HCEC 1CT (cell line): ENCODE data around the gene CCDC88A.
"Not testable (repeated sequence)": the region's sequence is repeated elsewhere in the genome, so short reads cannot be mapped to it uniquely, and the experiment has no call there.

Experiments used
- DNase-seq: peaks from one replicate; pipeline ENCODE4 v3.0.0-alpha.2; 2017

CCDC88A gene, protein sequence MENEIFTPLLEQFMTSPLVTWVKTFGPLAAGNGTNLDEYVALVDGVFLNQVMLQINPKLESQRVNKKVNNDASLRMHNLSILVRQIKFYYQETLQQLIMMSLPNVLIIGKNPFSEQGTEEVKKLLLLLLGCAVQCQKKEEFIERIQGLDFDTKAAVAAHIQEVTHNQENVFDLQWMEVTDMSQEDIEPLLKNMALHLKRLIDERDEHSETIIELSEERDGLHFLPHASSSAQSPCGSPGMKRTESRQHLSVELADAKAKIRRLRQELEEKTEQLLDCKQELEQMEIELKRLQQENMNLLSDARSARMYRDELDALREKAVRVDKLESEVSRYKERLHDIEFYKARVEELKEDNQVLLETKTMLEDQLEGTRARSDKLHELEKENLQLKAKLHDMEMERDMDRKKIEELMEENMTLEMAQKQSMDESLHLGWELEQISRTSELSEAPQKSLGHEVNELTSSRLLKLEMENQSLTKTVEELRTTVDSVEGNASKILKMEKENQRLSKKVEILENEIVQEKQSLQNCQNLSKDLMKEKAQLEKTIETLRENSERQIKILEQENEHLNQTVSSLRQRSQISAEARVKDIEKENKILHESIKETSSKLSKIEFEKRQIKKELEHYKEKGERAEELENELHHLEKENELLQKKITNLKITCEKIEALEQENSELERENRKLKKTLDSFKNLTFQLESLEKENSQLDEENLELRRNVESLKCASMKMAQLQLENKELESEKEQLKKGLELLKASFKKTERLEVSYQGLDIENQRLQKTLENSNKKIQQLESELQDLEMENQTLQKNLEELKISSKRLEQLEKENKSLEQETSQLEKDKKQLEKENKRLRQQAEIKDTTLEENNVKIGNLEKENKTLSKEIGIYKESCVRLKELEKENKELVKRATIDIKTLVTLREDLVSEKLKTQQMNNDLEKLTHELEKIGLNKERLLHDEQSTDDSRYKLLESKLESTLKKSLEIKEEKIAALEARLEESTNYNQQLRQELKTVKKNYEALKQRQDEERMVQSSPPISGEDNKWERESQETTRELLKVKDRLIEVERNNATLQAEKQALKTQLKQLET (N-terminal part only)

DNA sequence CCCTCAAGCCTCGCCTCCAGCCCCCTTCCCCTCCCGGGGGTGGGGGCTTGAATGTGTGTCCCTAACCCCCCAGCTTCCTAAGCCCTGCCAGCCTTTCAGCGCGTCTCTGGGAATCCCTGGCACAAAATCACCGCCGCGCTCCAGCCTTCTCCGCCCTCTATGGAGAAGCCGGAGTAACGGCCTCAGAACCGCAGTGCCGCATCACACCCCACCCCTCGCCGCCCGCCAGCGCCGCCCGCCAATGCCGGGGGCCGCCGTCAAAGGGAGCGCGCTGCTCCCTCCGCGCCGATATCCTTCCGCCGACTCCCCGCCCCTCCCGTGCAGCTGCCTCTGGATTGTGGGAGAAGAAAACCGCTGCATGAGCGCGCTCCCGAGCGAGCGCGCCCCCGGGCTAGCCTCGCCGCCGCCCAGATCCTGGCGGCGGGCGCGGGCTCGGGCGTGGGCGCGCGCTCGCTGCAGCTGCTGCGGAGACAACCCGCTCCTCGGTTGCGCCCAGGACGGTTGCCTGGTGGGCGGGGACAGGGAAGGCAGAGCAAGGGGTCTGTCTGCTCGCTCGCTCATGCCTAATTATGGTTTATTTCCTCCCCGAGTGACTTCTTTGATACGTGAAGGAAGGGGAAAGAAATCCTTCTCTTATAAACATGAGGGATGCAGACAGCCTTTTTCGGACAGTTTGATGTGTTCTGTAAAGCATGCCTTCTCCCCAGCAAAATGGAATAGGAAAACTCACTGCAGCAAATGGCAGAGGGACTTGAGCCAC lies at the start of gene CCDC88A:
CCDC88A (minus strand) TSS at position 178 of the 760 bp plus-strand sequence. CDS start 777 bp downstream, outside the sequence.
- DNase-seq = peak; percentile 98

DNA sequence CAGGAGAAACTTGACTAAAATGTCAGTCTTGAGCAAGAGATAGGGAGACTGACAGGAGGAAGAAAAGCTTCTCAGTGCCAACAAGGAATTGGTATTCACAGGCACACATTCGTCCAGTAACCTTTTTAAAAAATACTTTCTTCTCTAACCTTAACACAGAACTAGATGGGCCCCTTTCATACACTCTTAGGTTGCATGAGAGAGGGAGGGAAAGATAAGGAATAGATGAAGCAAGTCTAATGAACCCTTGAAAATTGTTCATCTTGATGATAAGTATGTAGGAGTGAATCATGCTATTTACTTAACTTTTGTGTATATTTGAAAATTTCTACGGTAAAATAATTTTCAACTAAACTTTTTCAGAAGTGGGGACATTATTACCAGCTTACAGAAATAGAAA lies 42.0 kb upstream of the CCDC88A start:
- DNase-seq = no peak

DNA sequence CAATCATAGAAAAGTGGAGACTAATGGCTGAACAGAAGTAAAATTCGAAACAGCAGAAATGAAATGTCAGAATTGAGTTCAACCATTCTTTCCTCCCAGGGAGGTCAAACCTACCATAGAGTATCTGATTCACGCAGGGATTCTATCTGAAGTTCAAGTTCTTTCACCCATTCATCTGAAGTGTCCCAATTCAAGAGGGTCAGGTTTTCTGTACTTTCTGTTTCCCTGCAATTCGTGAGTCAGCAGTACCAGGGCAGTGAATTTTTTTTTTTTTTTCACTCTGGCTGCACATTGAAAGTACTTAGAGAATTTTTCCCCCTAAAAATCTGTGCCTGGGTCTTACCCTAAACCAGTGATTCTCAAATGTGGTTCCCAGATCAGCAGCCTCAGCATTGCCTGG lies 40.9 kb upstream of the CCDC88A start:
- DNase-seq = peak; percentile 34

DNA sequence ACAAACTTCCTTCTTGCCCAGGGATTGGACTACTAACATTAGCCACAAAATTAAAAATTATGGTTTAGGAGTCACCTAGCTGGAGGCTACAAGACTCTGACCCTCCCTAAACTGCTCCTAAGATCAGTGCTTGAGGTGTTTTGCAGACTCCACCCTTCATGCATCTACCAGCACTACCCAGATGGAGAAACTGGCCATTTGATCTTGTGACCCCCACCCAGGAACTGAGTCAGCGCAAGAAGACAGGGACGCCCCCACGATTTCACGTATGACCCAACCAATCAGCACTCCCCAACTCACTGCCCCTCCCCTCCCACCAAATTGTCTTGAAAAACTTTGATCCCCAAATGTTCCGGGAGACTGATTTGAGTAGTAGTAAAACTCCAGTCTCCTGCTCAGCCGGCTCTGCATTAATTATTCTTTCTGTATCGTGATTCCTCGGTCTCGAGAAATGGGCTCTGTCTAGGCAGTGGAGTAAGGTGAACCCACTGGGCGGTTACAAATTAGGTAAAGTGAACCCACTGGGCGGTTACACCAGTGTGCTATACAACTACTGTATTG lies 40.1 kb upstream of the CCDC88A start:
- DNase-seq = no peak

DNA sequence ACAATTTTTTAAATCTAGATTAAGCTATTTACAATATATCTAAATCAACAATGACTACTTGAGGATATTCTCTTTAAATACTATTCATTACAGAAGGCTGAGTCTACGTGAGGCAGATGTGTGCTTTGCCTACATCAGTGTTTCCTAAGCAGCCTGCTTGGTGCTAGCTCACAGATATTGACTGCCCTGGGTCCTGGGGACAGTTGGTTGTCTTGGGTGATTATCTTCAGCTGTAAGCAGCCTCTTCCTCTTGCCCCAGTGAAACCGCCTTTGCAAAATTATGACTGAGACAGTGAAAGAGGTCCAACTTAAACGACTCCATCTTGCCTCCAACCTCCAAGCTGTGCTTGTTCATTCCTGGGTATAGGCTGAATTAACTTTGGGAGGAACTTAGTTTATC lies 39.6 kb upstream of the CCDC88A start:
- no peak for DNase-seq

DNA sequence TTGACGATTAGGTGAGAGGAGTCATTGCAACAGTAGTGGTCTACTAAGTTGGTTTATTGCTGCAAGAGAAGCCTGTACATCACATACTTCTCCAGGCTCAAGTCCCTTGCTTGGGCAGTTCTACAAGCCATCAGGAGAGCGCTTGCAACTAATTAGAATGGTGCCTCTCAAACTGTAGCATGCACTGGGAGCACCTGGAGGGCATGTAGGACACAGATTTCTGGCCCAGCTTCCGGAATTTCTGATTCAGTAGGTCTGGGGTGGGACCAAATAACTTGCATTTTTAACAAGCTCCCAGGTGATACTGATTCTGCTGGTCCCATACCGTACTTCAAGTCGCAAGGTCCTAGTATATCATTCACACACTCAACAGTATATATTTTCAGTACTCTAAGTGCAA lies 34.5 kb upstream of the CCDC88A start:
- DNase-seq = no peak

DNA sequence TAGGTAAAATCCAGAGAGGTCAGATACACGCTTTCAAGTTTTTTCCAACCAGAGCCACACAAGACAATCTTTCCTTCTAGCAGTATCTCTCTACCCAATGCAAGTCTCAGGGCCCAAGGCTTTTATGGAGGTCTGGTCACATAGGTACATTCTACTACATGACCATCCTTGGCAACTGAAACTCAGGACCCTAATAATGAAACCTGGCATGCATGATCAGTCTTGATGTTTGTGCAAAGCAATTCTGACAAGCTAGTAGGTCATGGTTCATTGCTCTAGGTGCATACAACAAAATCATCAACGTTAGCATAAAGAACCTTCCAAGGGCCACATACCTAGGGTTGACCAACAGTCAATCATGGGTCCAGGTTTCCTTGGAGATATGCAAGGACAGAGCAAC lies 33.2 kb upstream of the CCDC88A start:
- DNase-seq = no peak

DNA sequence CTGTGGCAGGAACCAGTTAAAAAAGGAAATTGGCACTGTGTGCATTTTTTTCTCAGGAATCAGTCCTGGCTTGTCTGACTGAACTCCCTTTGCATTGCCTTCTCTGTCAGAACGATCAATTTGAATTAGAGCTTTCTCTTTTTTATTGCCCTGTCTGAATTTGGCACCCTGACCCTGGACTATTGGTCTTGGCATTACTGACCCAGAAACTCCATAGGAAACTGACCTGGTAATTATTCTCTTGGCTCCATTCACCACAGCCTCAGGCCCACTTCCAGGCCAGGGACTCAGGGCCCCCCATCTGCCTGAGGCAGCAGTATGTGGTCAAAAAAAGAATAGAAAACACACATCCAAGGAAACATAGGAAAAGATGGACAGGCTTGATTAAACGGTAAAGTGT lies 32.0 kb upstream of the CCDC88A start:
- DNase-seq = no peak

DNA sequence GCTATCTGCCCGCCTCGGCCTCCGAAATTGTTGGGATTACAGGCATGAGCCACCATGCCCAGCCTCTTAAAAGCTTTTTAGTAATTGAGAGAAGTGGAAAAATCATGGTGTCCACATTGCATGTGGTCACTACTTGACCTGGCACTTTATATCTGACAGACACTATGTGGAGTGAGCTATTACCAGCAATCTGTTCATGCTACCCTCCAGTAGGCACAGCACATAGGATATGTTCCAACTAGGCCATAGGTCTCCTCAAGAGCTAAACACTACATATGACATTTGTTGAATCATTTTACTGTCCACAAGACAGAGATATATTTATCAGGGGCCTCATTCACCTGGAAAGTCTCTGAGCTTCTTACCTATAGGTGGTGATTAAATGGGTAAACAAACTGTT lies 30.4 kb upstream of the CCDC88A start:
- not testable (repeated sequence) for DNase-seq

DNA sequence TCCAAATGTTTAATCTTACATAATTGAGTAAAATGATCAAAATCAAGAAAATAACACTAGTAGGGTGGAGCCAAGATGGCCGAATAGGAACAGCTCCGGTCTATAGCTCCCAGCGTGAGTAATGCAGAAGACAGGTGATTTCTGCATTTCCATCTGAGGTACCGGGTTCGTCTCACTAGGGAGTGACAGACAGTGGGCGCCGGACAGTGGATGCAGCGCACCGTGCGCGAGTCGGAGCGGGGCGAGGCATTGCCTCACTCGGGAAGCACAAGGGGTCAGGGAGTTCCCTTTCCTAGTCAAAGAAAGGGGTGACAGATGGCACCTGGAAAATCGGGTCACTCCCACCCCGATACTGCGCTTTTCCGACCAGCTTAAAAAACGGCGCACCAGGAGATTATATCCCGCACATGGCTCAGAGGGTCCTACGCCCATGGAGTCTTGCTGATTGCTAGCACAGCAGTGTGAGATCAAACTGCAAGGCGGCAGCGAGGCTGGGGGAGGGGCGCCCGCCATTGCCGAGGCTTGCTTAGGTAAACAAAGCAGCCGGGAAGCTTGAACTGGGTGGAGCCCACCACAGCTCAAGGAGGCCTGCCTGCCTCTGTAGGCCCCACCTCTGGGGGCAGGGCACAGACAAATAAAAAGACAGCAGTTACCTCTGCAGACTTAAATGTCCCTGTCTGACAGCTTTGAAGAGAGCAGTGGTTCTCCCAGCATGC lies 22.5 kb upstream of the CCDC88A start:
- not testable (repeated sequence) for DNase-seq

DNA sequence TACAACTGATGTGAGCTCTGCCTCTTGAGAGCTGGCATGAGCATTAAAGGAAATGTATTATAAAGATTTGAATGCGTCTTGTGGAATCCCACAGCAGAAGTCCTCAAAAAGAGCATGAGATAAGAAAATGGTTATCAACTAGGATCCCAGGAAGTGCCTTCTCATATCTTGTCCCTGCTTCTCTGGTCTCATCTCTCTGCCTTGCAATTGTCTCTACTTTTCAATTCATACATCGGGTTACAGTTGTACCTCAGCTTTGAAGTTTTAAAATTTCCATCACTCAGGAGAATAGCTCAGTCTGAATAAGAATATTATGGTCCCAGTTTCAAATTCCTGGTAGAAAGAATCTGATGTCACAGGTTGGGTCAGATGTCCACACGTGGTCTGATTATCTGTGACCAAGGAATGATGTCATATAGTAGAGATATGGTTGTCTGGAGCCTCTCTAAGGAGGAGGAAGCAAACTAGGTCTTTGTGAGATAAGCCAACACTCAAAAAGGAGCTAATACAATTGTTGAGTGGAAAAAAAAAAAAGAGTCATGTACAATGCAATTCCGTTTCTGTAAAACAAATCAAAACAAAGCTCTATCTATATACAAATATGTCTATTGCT lies 21.7 kb upstream of the CCDC88A start:
- DNase-seq = no peak

DNA sequence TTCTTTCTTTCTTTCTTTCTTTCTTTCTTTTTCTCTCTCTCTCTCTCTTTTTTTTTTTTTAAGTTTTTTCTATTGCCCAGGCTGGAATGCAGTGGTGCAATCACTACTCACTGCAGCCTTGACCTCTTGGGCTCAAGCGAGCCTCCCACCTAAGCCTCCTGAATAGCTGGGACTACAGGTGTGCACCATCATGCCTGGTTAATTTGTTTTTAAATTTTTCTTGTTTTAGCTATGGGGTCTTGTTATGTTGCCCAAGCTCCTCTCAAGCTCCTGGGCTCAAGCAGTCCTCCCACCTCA lies 19.4 kb upstream of the CCDC88A start:
- no peak for DNase-seq

DNA sequence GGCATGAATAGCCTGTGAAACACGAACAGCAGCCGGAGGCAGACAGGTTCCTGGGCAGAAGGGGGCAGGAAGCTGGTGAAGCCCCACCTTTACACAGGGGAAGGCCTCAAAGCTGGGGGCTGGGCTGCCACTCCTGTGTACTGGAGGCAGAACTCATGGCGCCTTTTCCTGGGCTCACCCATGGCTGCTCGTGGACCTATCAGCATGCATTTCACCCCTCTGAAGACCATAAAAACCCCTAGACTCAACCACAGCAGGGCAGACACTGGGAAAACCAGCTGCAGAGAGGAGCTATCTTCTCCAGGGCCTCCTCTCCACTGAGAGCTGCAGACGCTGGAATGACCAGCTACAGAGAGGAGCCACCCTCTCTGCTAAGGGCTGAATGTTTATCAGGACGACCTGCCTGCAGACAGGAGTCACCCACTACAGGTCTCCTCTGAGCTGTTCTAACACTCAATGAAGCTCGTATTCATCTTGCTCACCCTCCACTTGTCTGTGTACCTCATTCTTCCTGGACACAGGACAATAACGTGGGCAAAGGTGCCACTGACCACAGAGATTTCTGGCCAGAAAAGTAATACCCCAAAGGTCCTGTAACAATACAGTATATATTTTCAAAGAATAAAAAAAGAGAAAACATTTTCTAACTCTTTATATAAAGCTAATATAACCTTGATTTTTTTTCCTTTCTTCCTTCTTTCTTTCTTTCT lies 18.9 kb upstream of the CCDC88A start:
- DNase-seq = no peak

DNA sequence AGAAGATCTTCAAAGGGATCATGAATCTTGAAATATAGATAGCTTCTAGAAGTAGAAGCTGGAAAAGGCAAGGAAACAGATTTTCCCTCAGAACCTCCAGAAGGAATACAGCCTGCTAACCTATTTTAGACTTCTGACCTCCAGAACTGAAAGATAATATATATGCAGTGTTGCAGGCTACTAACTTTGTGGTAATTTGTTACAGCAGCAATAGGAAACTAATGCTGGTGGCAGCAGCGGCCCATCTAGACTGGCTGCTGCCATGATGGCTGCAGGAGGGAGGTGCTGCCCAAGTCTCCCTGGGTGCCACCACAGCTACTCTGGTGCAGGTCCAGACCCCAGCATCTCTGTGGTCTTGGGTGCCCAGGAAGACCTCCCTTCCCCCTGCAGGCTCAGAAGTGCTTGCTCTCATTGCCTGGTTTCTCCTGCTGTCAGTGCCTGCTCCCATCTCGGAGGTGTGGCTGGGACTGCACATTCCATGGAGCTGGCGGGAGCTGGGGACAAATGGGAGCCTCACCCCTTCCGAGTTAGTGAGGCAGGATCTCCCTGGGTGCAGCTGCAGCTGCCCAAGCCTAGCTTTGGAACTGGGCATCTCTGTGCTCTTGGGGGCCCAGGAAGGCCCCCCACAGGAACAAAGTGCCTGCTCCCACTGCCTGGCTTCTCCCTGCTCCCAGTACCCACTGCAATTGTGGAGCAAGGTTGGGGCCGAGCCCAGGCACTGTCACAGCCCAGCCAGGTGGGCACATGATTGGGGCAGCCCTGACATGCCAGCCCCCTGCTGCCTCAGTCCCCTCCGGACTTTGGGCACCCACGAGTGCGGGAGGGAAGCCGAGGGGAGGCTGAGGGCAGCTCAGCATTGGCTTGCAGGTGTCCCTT lies 18.1 kb upstream of the CCDC88A start:
- DNase-seq = no peak

DNA sequence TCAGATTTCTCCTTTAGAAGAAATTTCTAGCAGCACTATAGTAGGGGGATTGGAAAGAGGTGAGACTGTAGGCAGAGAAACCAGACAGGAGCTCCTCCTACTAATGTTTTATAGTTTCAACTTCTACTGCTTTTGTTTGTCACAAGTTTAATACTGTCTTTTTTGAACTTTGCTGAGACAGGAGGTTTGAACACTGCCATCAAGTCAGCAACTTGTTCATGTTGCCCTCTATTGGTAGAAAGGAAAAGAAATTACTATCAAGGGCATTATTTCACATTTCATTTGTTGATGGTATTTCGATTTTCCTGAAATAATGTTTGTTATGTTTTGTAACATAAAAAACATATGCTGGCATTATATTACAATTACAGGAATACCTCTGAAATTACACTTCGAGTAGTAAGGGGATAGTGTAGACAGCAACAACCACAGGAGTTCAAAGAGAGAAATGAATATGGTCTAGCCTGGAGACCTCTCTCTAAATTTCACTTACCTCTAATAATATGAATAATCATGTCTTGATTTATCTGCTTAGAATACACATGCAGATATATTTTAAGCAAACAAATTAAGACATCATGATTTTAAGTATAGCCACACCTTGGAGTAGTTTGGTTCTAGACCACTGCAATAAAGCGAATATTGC lies 12.4 kb upstream of the CCDC88A start:
- peak; percentile 62 for DNase-seq

DNA sequence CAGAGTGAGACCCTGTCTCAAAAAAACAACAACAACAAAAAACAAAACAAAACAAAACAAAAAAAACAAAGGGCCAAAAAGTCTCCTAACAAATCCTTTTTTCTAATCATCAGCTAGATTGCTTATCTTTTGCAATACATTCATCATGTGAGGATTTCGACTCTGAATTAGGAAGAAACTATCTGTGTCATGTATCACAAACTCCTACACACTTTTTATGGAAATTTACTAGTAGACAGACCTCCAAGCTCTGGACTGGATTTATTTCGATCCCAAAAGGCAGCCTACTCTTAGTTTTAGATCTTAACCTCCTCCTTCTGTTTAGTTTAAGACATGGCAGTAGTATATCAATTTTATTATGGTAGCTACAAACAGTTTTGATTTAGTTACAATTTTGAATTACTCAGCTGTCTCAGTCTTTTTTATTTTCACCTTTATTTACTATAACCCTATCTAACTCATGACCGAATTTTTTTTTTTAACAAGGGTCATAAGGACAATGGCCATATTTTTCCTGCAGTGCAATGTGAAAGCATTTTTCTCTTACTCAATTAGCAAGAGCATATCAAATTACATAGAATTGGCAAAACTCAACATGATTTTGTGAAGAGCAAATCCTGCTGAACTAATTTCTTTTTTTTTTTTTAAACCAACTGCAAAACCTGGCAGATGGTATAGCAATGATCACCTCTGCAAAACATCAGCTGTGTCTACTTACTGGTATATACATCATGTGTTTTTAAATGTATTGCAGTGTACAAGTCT lies 10.7 kb upstream of the CCDC88A start:
- peak; percentile 45 for DNase-seq

DNA sequence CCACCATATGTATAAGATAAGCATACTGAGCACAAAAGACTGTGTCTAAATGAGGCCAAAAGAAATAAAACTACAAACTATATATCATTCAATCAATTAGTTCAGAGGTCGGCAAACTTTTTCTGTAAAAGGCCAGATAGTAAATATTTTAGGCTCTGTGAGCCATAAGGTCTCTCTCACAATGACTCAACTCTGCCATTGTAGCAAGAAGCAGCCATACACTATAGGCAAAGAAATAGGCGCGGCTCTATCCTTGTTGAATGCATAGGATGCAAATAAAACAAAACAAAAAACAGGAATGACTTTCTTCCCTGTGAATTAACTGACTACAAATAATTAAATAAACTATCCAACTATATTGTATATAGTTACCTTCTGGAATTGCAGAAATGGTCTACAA lies 8.6 kb upstream of the CCDC88A start:
- no peak for DNase-seq

DNA sequence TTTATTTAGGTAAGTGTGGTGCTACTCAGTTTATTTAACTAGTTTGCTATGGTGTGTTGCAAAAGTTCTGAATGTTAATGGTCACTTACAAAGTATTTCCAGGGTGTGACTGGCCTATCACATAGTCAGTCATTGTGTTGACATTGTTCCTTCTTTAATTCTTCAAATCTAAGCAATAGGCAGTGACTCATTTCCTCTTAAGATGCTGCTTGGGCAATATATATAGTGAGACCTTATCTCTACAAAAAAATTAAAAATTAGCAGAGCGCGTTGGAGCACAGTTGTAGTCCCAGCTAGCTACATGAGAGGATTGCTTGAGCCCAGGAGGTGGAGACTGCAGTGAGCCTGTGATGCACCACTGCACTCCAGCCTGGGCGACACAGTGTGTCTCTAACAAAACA lies 5.8 kb upstream of the CCDC88A start:
- DNase-seq = peak; percentile 99
